Activated CD4-positive, alpha-beta T cell treated with anti-CD3 and anti-CD28 coated beads for 36 hours (primary cell): ENCODE measurements around the gene COL6A5. TPM values are rescaled to one million over a fixed set of nuclear protein-coding genes. Genes with fewer than 3 reads are reported as not detected.
A peak's percentile ranks its signal among the peaks of the same experiment; 100 is the strongest.

Experiments
- ATAC-seq: fragments of 200-7000 bp; cut with Tn5 transposase; one replicate; pipeline ENCODE4 v1.10.0; 2021; ENCODE audit warnings: mild to moderate bottlenecking, moderate library complexity
- CTCF ChIA-PET: fragments of 350-600 bp; sonication (Branson Sonifier 250); formaldehyde crosslinking; loops from one replicate; lab custom pipeline; 2021; ENCODE audit warnings: antibody characterized with exemption; lab: Charles Lee
- POLR2A ChIA-PET: fragments of 350-600 bp; sonication (Branson Sonifier 250); formaldehyde crosslinking; loops from one replicate; lab custom pipeline; 2021; ENCODE audit warnings: antibody characterized with exemption, inconsistent platforms; lab: Charles Lee
- DNase-seq: peaks from one replicate; pipeline ENCODE4 v3.0.0-alpha.2; 2020
- H3K27ac Mint-ChIP-seq: one replicate; pipeline ENCODE4 v1.8.0; 2021; ENCODE audit warnings: mixed read lengths
- H3K27me3 Mint-ChIP-seq: one replicate; pipeline ENCODE4 v1.8.0; 2021; ENCODE audit warnings: mixed read lengths
- H3K36me3 Mint-ChIP-seq: one replicate; pipeline ENCODE4 v1.8.0; 2021; ENCODE audit warnings: low read depth, mixed read lengths
- H3K4me1 Mint-ChIP-seq: one replicate; pipeline ENCODE4 v1.8.0; 2021; ENCODE audit warnings: mixed read lengths
- H3K4me3 Mint-ChIP-seq: one replicate; pipeline ENCODE4 v1.8.0; 2021; ENCODE audit warnings: mild to moderate bottlenecking, moderate library complexity, mixed read lengths
- H3K9me3 Mint-ChIP-seq: one replicate; pipeline ENCODE4 v1.8.0; 2021; ENCODE audit warnings: low read depth, mixed read lengths
- intact Hi-C, 2 experiments: fragments of 100-400 bp; cut with DNase I in 1 of 2; cut with micrococcal nuclease in 1 of 2; formaldehyde crosslinking; loops; one replicate each; pipeline versions ENCODE4 v1.14.2 to v1.15.1; 2022 to 2024; cut with DNase I, micrococcal nuclease
- total RNA-seq, 2 experiments: library from RNA; stranded (reverse); gene quantifications; one replicate each; pipeline ENCODE4 v1.2.3, GENCODE V29; 2021

The COL6A5 gene, protein sequence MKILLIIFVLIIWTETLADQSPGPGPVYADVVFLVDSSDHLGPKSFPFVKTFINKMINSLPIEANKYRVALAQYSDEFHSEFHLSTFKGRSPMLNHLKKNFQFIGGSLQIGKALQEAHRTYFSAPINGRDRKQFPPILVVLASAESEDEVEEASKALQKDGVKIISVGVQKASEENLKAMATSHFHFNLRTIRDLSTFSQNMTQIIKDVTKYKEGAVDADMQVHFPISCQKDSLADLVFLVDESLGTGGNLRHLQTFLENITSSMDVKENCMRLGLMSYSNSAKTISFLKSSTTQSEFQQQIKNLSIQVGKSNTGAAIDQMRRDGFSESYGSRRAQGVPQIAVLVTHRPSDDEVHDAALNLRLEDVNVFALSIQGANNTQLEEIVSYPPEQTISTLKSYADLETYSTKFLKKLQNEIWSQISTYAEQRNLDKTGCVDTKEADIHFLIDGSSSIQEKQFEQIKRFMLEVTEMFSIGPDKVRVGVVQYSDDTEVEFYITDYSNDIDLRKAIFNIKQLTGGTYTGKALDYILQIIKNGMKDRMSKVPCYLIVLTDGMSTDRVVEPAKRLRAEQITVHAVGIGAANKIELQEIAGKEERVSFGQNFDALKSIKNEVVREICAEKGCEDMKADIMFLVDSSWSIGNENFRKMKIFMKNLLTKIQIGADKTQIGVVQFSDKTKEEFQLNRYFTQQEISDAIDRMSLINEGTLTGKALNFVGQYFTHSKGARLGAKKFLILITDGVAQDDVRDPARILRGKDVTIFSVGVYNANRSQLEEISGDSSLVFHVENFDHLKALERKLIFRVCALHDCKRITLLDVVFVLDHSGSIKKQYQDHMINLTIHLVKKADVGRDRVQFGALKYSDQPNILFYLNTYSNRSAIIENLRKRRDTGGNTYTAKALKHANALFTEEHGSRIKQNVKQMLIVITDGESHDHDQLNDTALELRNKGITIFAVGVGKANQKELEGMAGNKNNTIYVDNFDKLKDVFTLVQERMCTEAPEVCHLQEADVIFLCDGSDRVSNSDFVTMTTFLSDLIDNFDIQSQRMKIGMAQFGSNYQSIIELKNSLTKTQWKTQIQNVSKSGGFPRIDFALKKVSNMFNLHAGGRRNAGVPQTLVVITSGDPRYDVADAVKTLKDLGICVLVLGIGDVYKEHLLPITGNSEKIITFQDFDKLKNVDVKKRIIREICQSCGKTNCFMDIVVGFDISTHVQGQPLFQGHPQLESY (N-terminal part only)
- not detected for total RNA-seq

DNA sequence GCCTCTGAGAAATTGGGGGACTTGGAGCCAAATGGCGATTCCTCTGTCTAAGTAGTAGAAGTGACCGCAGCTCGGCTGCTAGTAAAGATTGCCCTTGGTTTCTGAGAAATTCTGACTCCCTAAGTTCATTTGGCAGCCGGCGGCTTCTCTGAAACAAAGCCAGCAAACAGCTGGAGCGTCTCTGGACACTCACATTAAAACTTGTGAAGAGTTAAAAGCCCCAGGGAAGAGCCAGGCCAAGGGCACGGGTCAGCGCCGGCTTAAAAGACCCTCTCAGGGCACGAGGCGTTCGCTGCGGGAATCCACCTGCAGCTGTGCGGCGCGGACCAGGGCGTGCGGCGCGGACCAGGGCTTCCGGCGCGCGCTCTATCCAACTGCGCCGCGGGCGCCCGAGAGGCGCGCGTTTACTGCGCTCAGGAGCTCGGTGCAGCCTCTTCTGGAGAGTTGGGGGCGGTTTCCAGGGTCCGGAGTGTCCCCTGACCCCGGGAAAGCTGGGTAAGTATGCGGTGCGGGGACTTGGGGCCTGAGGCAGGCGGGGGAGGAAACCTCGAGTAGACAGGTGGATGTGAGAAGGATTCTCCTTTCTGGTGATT, at the start of gene COL6A5:
Gene COL6A5 (plus strand): TSS at position 186 of the 593 bp plus-strand sequence. CDS start 27,967 bp downstream, outside the sequence.
- H3K9me3 Mint-ChIP-seq: no peaks in the 10 kb centered on the region
- H3K27me3 Mint-ChIP-seq: peaks cover 45% of the 10 kb centered on the region
- DNase-seq (no peak), ATAC-seq (no peak)
- peaks cover 2% of the 10 kb centered on the region for H3K36me3 Mint-ChIP-seq
- intact Hi-C loops: no loop called here
- ChIA-PET POLR2A (no interaction called here), CTCF (interaction anchor here (1.3 kb wide), 1 partner anchor 70 kb away, joined by 3 read pairs; no protein-coding TSS in a partner anchor)
- H3K4me3 Mint-ChIP-seq: no peak within 1 kb of the TSS
- no peak within 1 kb of the TSS for H3K27ac Mint-ChIP-seq
- H3K4me1 Mint-ChIP-seq: peaks cover 5% of the 10 kb centered on the region

DNA sequence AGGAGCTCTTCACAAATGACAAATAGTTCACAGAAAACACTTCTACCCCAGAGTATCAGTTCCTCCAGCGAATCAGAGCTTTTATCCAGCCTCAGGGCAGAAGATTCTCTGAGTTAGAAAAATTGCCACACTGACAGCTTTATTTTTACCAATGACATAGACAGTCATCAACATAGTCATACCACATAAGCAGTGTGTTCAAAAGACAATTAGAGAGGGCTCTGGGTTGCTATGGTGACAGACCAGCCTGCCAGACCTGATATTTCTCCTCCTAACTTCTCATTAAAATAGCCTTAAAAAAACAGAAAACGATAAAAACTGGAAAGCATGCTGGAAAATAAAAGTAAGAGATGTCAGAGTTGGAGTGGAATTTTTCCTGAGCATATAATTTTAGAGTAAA, 45.9 kb upstream of the COL6A5 start:
- Mint-ChIP-seq H3K4me3 (no peak overlapping the region), H3K36me3 (no peaks in the 10 kb centered on the region), H3K27ac (no peak overlapping the region), H3K4me1 (no peaks in the 10 kb centered on the region), H3K27me3 (peaks cover 11% of the 10 kb centered on the region), H3K9me3 (no peaks in the 10 kb centered on the region)
- ATAC-seq: no peak
- CTCF ChIA-PET: no interaction called here
- POLR2A ChIA-PET: no interaction called here
- intact Hi-C loops: no loop called here
- DNase-seq: no peak

DNA sequence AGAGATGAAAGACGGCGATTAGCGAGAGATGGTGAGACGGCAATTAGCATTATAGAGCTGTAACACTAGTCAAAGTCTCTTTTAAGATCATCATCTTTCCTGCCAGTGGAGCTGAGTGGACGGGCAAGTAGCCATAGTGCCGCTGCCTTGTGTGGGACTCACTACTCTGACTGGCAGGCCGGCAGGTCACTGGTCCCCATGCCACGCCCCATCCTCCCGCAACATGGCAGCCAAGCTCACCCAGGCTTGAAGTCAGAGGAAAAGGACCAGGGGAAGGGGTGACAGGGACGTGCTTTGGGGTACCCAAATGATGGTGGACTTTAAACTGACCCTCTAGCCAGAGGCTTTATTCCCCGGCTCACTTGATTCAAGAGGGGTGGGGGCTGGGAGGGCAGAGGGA, 44.6 kb upstream of the COL6A5 start:
- Mint-ChIP-seq H3K36me3 (no peaks in the 10 kb centered on the region), H3K27me3 (peaks cover 13% of the 10 kb centered on the region), H3K4me3 (no peak overlapping the region), H3K4me1 (no peaks in the 10 kb centered on the region), H3K27ac (no peak overlapping the region), H3K9me3 (no peaks in the 10 kb centered on the region)
- DNase-seq: no peak
- no peak for ATAC-seq
- POLR2A ChIA-PET: no interaction called here
- intact Hi-C loops: no loop called here
- CTCF ChIA-PET: no interaction called here

DNA sequence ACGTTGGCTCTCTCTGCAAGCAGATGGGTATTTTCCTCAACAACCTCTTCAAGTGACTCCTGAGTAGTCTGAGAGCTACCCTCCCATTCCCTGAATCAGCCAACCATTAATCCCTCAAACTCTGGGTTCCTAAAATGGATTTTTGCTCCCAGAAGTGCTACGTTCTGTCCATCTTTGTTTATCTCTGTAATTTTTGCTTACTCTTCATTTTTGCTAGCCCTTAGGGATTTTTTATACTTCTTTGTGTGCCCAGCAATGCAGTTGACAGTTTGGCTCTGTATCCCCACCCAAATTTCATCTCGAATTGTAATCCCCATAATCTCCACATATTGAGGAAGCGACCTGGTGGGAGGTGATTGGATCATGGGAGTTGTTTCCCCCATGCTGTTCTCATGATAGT, 35.4 kb upstream of the COL6A5 start:
- Mint-ChIP-seq H3K9me3 (no peaks in the 10 kb centered on the region), H3K27me3 (peaks cover 41% of the 10 kb centered on the region), H3K4me1 (no peaks in the 10 kb centered on the region), H3K36me3 (no peaks in the 10 kb centered on the region), H3K27ac (no peak overlapping the region), H3K4me3 (no peak overlapping the region)
- no peak for DNase-seq
- CTCF ChIA-PET: no interaction called here
- intact Hi-C loops: no loop called here
- ATAC-seq: no peak
- POLR2A ChIA-PET: no interaction called here

DNA sequence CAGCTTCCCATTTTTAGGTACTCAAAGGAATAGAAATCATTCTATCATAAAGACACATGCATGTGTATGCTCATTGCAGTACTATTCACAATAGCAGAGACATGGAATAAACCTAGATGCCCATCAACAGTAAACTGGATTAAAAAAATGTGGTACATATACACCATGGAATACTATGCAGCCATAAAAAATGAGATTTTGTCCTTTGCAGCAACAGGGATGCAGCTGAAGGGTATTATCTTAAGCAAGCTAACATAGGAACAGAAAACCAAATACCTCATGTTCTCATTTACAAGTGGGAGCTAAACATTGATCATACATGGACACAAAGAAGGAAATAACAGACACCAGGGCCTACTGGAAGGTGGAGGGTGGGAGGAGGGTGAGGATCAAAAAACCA, 33.1 kb upstream of the COL6A5 start:
- DNase-seq (no peak), ATAC-seq (no peak)
- intact Hi-C loops: no loop called here
- CTCF ChIA-PET: no interaction called here
- no peak overlapping the region for H3K4me3 Mint-ChIP-seq
- no peak overlapping the region for H3K27ac Mint-ChIP-seq
- H3K27me3 Mint-ChIP-seq: peaks cover 30% of the 10 kb centered on the region
- H3K9me3 Mint-ChIP-seq: no peaks in the 10 kb centered on the region
- no peaks in the 10 kb centered on the region for H3K36me3 Mint-ChIP-seq
- no peaks in the 10 kb centered on the region for H3K4me1 Mint-ChIP-seq
- POLR2A ChIA-PET: no interaction called here

DNA sequence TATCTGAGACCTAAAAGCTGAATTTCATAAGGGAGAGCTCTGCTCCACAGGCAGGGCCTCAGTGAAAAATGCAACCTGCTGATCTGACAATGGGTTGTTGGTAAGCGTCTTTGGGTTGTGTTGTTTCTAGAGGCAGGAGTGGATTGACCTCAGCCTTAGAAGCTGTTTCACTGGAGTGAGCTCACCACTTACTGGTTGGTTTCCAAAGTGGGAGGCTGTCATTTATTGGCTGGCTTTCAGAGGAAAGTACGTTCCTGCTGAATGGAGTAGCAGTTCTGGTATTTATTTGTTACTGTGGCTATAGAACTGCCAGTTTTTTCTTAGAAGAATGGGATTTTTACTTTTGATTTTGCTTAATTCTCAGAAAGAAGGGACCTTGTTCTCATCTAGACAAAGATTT, 29.3 kb upstream of the COL6A5 start:
- peaks cover 21% of the 10 kb centered on the region for H3K27me3 Mint-ChIP-seq
- DNase-seq: no peak
- intact Hi-C loops: no loop called here
- H3K27ac Mint-ChIP-seq: no peak overlapping the region
- no peaks in the 10 kb centered on the region for H3K36me3 Mint-ChIP-seq
- POLR2A ChIA-PET: no interaction called here
- no peaks in the 10 kb centered on the region for H3K4me1 Mint-ChIP-seq
- no peaks in the 10 kb centered on the region for H3K9me3 Mint-ChIP-seq
- no peak overlapping the region for H3K4me3 Mint-ChIP-seq
- no peak for ATAC-seq
- CTCF ChIA-PET: no interaction called here

DNA sequence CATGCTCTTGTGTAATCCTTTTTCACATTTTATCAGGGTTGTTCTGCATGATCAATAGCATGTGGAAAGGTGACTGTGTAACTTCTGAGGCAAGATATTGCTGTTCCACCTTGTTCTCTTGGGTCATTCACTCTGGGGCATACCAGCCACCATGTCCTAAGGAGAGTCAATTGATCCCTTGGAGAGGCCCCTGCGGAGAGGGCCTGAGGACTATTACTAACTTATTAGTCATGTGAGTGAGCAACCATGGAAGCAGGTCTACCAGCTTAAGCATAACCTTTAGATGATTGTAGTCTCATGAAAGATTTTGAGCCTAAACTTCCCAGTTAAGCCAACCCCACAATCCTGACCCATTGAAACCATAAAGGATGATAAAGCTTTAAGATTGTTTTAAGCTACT, 22.0 kb upstream of the COL6A5 start:
- Mint-ChIP-seq H3K4me3 (no peak overlapping the region), H3K36me3 (no peaks in the 10 kb centered on the region), H3K27me3 (peaks cover 25% of the 10 kb centered on the region), H3K4me1 (no peaks in the 10 kb centered on the region), H3K27ac (no peak overlapping the region), H3K9me3 (peaks cover 2% of the 10 kb centered on the region)
- no peak for ATAC-seq
- intact Hi-C loops: no loop called here
- DNase-seq: no peak
- ChIA-PET POLR2A (no interaction called here), CTCF (no interaction called here)

DNA sequence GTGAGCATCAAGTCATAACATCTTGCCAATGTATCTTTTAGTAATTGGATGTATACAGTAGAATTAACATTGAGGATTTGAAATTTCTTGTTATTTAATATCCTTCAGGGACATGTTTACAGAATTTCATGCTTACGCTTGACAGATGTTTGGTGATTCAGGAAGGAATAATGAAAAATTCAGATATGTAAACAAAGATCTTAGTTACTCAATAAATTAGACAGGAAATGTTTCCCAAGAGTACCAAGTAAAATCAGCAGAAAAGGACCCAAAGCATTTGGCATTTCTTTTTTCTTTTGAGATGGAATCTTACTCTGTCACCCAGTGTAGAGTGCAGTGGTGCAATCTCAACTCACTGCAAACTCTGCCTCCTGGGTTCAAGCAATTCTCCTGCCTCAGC, 4.7 kb upstream of the COL6A5 start:
- intact Hi-C loops: no loop called here
- Mint-ChIP-seq H3K9me3 (peaks cover 20% of the 10 kb centered on the region), H3K27ac (no peak overlapping the region), H3K4me3 (no peak overlapping the region), H3K4me1 (peaks cover 5% of the 10 kb centered on the region), H3K27me3 (peaks cover 31% of the 10 kb centered on the region), H3K36me3 (no peaks in the 10 kb centered on the region)
- CTCF ChIA-PET: no interaction called here
- ATAC-seq (no peak), DNase-seq (no peak)
- POLR2A ChIA-PET: no interaction called here

DNA sequence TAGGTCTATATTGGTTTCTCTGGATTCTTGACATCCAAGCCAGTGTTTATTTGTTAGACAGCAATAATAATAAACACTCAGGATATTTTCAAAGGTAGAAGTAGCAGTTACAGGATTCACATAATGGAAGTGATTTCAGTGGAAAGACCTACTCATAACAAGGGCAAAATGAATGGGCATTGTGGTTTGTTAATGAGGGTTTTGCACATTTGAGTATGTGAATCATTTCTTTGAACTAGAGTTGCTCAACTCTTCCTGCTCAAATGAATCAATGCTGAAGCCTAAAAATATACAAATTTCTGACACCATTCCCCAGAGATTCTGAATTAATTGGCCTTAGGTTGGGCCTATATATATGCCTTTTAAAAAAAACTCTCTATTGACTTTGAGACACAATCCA, 4.1 kb upstream of the COL6A5 start:
- DNase-seq (no peak), ATAC-seq (peak; percentile 74)
- no peak overlapping the region for H3K4me3 Mint-ChIP-seq
- peaks cover 15% of the 10 kb centered on the region for H3K9me3 Mint-ChIP-seq
- peaks cover 5% of the 10 kb centered on the region for H3K4me1 Mint-ChIP-seq
- ChIA-PET CTCF (interaction anchor here (1.0 kb wide), 1 partner anchor 8 kb away, joined by 7 read pairs; no protein-coding TSS in a partner anchor), POLR2A (no interaction called here)
- H3K27ac Mint-ChIP-seq: peak overlapping the region; percentile 6
- intact Hi-C loops: no loop called here
- H3K27me3 Mint-ChIP-seq: peaks cover 35% of the 10 kb centered on the region
- H3K36me3 Mint-ChIP-seq: no peaks in the 10 kb centered on the region

DNA sequence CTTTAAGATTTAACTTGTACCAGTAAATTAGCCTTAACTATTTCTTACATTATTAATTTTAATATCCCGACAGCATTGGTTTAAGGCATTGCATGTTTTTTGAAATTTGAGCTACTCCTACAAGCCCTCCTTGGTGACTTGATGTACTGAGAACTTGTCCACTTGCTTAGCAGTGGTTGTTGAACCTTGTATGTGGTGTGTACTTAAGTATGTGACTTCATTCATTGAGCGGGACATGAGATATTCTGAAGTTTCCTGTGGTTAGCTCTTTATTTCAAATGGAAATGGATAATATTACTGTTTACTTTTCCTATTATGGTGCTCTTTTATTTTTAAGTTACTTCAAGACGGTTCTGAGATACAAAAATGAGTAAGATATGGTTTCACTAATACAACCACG, 3.6 kb upstream of the COL6A5 start:
- peaks cover 10% of the 10 kb centered on the region for H3K9me3 Mint-ChIP-seq
- DNase-seq (no peak), ATAC-seq (peak; percentile 42)
- ChIA-PET CTCF (interaction anchor here (1.0 kb wide), 1 partner anchor 9 kb away, joined by 7 read pairs; no protein-coding TSS in a partner anchor), POLR2A (no interaction called here)
- H3K4me1 Mint-ChIP-seq: peaks cover 5% of the 10 kb centered on the region
- H3K36me3 Mint-ChIP-seq: no peaks in the 10 kb centered on the region
- H3K27me3 Mint-ChIP-seq: peaks cover 37% of the 10 kb centered on the region
- H3K27ac Mint-ChIP-seq: no peak overlapping the region
- intact Hi-C loops: no loop called here
- no peak overlapping the region for H3K4me3 Mint-ChIP-seq
